Spleen (tissue), 11 donors: ENCODE measurements around the gene PARD3B. TPM values are rescaled to one million over a fixed set of nuclear protein-coding genes. Genes with fewer than 3 reads are reported as not detected.

Experiments used
- DNase-seq: peaks from one replicate; pipeline ENCODE4 v3.0.0-alpha.2; 2020
- H3K27ac ChIP-seq, 8 donors: fragments of 200-600 bp; sonication (generic) in 7 of 8; 1 replicate in 4 of 8; 2 replicates in 4 of 8; pipeline versions ENCODE4 v1.5.0 to v1.8.0; 2016 to 2021; ENCODE audit warnings: inconsistent platforms in 4 of 8, mild to moderate bottlenecking in 4 of 8, moderate library complexity in 1 of 8
- H3K27me3 ChIP-seq, 7 donors: fragments of 200-600 bp; sonication (generic) in 6 of 7; replicated peaks in 1 of 7; 1 replicate in 4 of 7; 2 replicates in 3 of 7; pipeline versions ENCODE4 v1.5.0 to v1.8.0; 2016 to 2021; ENCODE audit warnings: inconsistent platforms in 3 of 7, mild to moderate bottlenecking in 1 of 7
- H3K36me3 ChIP-seq, 6 donors: fragments of 200-600 bp; sonication (generic) in 5 of 6; 1 replicate in 4 of 6; 2 replicates in 2 of 6; pipeline versions ENCODE4 v1.5.0 to v1.8.0; 2016 to 2021; ENCODE audit warnings: inconsistent platforms in 2 of 6
- H3K4me1 ChIP-seq, 6 donors: fragments of 200-600 bp; sonication (generic) in 5 of 6; 1 replicate in 3 of 6; 2 replicates in 3 of 6; pipeline versions ENCODE4 v1.5.0 to v1.8.0; 2016 to 2021; ENCODE audit warnings: inconsistent platforms in 3 of 6
- H3K4me3 ChIP-seq, 8 donors: fragments of 200-600 bp; sonication (generic) in 7 of 8; 1 replicate in 4 of 8; 2 replicates in 4 of 8; pipeline versions ENCODE4 v1.5.0 to v1.8.0; 2016 to 2021; ENCODE audit warnings: inconsistent platforms in 4 of 8, mild to moderate bottlenecking in 4 of 8, moderate library complexity in 2 of 8
- H3K9me3 ChIP-seq, 8 donors: fragments of 200-600 bp; sonication (generic) in 7 of 8; 1 replicate in 4 of 8; 2 replicates in 4 of 8; pipeline versions ENCODE4 v1.5.0 to v1.8.0; 2016 to 2021; ENCODE audit warnings: inconsistent platforms in 4 of 8
- CTCF ChIP-seq, 11 experiments: fragments of 200-600 bp in 7 of 11; fragments of 450-650 bp in 4 of 11; sonication (generic) in 4 of 11; IDR thresholded peaks in 8 of 11; conservative IDR thresholded peaks in 3 of 11; 1 replicate in 7 of 11; 2 replicates in 4 of 11; pipeline versions ENCODE4 v1.4.0 to v1.8.0; 2016 to 2021; ENCODE audit warnings: antibody characterized with exemption in 11 of 11, inconsistent platforms in 4 of 11, mild to moderate bottlenecking in 1 of 11
- POLR2A ChIP-seq, 3 donors: fragments of 450-650 bp; IDR thresholded peaks; one replicate each; pipeline ENCODE4 v1.5.1; 2017; ENCODE audit warnings: antibody characterized with exemption in 3 of 3, mild to moderate bottlenecking in 1 of 3
- POLR2AphosphoS5 ChIP-seq, 3 donors: sonication (generic); formaldehyde crosslinking; IDR thresholded peaks; one replicate each; pipeline ENCODE4 v1.5.1; 2017; ENCODE audit warnings: antibody characterized with exemption in 3 of 3
- whole genome bisulfite sequencing, 5 donors: extraction: QIAGEN DNeasy Blood & Tissue Kit in 3 of 5; methylation state at CpG; one replicate each; pipeline versions ENCODE4 v1.1.5 to v1.1.7; 2013 to 2018; 5-methylcytosine and 5-hydroxymethylcytosine counted together
- intact Hi-C: fragments of 100-400 bp; cut with DNase I; formaldehyde crosslinking; loops from one replicate; pipeline ENCODE4 v1.15.0; 2023; ENCODE audit warnings: low total_unique reads
- polyA plus RNA-seq, 3 donors: library from polyadenylated mRNA; stranded (reverse); fragments of 200-250 nt; gene quantifications; one replicate each; pipeline ENCODE4 v1.2.1, GENCODE V29; 2013
- total RNA-seq, 7 donors: library from RNA; depleted of rRNA in 3 of 7; stranded (reverse); fragments of >200 nt in 3 of 7; fragmentation: NEBNext Ultra II Directional in 4 of 7; extraction: Animal tissue kit (Norgen Biotek cat#: 25700) in 4 of 7; gene quantifications; one replicate each; pipeline versions ENCODE4 v1.1.0 to v1.2.1, GENCODE V29; 2016 to 2021
- donor health status: healthy with polysubstance abuse.
- donor health status: DM: no; HTN: no; CAD: no; lungs with moderate emphysema.
- donor health status: DM: no; HTN: no; CAD: no.
- donor health status: Bipolar disorder and iron deficiency.
- donor health status: healthy.
- donor health status: DM: no; HTN: no; CAD: no.
- donor health status: DM: yes; HTN: yes; CAD: no.

PARD3B gene
- total and polyA plus RNA-seq, 10 donors, result 0.85 to 27.8 (median 14.7) TPM

- no peak for DNase-seq
- TF ChIP-seq POLR2A (IDR thresholded peaks at IDR 0.05), result no peak
- no peak for TF ChIP-seq POLR2AphosphoS5 (IDR thresholded peaks at IDR 0.05)
- no peak for TF ChIP-seq CTCF (IDR thresholded peaks at IDR 0.05 in 8 of 11, conservative IDR thresholded peaks at IDR 0.05 in 3 of 11)
- Histone ChIP-seq H3K9me3 (no peaks in the 10 kb centered on the region), H3K36me3 (no peaks in the 10 kb centered on the region), H3K27ac (no peak overlapping the region), H3K4me3 (no peak overlapping the region), H3K27me3 (no peaks in the 10 kb centered on the region), H3K4me1 (no peaks in the 10 kb centered on the region)
- 90 to 96% (median 94%) methylated on average over 4 of the region's 4 CpGs for WGBS, 5 donors
- intact Hi-C loops, result no loop called here
Measured at GRCh38 chr2:205175831-205176230, 630.6 kb downstream of the PARD3B start.

GRCh38 chr2:205176546-205176945 is 631.3 kb downstream of the PARD3B start:
- WGBS, 5 donors, result 80 to 92% (median 87%) methylated on average over 2 of the region's 2 CpGs
- Histone ChIP-seq H3K27me3 (no peaks in the 10 kb centered on the region), H3K4me3 (no peak overlapping the region), H3K36me3 (no peaks in the 10 kb centered on the region), H3K27ac (no peak overlapping the region), H3K4me1 (no peaks in the 10 kb centered on the region), H3K9me3 (no peaks in the 10 kb centered on the region)
- TF ChIP-seq POLR2AphosphoS5 (IDR thresholded peaks at IDR 0.05) (no peak), POLR2A (IDR thresholded peaks at IDR 0.05) (no peak), CTCF (IDR thresholded peaks at IDR 0.05 in 8 of 11, conservative IDR thresholded peaks at IDR 0.05 in 3 of 11) (no peak)
- intact Hi-C loops, result no loop called here
- DNase-seq, result no peak

GRCh38 chr2:205177546-205177945 is 632.3 kb downstream of the PARD3B start:
- Histone ChIP-seq H3K4me1 (no peaks in the 10 kb centered on the region), H3K36me3 (no peaks in the 10 kb centered on the region), H3K4me3 (no peak overlapping the region), H3K27me3 (no peaks in the 10 kb centered on the region), H3K27ac (no peak overlapping the region), H3K9me3 (no peaks in the 10 kb centered on the region)
- DNase-seq, result no peak
- intact Hi-C loops, result no loop called here
- TF ChIP-seq CTCF (IDR thresholded peaks at IDR 0.05 in 8 of 11, conservative IDR thresholded peaks at IDR 0.05 in 3 of 11) (no peak), POLR2AphosphoS5 (IDR thresholded peaks at IDR 0.05) (no peak), POLR2A (IDR thresholded peaks at IDR 0.05) (no peak)

- TF ChIP-seq POLR2A (IDR thresholded peaks at IDR 0.05) (no peak), CTCF (IDR thresholded peaks at IDR 0.05 in 8 of 11, conservative IDR thresholded peaks at IDR 0.05 in 3 of 11) (no peak), POLR2AphosphoS5 (IDR thresholded peaks at IDR 0.05) (no peak)
- Histone ChIP-seq H3K27me3 (no peaks in the 10 kb centered on the region), H3K4me1 (no peaks in the 10 kb centered on the region), H3K4me3 (no peak overlapping the region), H3K36me3 (no peaks in the 10 kb centered on the region), H3K27ac (no peak overlapping the region), H3K9me3 (no peaks in the 10 kb centered on the region)
- WGBS, 5 donors, result 92 to 96% (median 95%) methylated on average over 3 of the region's 3 CpGs
- intact Hi-C loops, result no loop called here
- no peak for DNase-seq
Measured at GRCh38 chr2:205180730-205181129, 635.5 kb downstream of the PARD3B start.
